Retinal pigment epithelial cell (primary cell): ENCODE measurements around the gene SEC22A.
"Not testable (repeated sequence)": the region's sequence is repeated elsewhere in the genome, so short reads cannot be mapped to it uniquely, and the experiment has no call there.

Experiments used
- DNase-seq: peaks from one replicate; pipeline ENCODE4 v3.0.0-alpha.2; 2010; ENCODE audit warnings: low read depth
- H3K4me3 ChIP-seq: 2 replicates; pipeline ENCODE4 v1.5.1; 2011; ENCODE audit warnings: mild to moderate bottlenecking, low read length, control low read depth, moderate library complexity
- CTCF ChIP-seq: conservative IDR thresholded peaks from 2 replicates; pipeline ENCODE4 v1.5.1; 2011; ENCODE audit warnings: low read depth, low read length, control low read depth, inconsistent platforms

Gene SEC22A

GRCh38 chr3:123201223-123201556 is 553 bp upstream of the SEC22A start:
- TF ChIP-seq CTCF, result no peak
- DNase-seq, result no peak
- H3K4me3 ChIP-seq, result peak overlapping the region; percentile 98

GRCh38 chr3:123202451-123202850 is 708 bp downstream of the SEC22A start:
- H3K4me3 ChIP-seq, result peak overlapping the region; percentile 98
- DNase-seq, result no peak
- peak; percentile 20 for TF ChIP-seq CTCF

GRCh38 chr3:123218990-123219389 is 17.2 kb downstream of the SEC22A start:
- no peak overlapping the region for H3K4me3 ChIP-seq
- DNase-seq, result no peak
- no peak for TF ChIP-seq CTCF

- not testable (repeated sequence) for H3K4me3 ChIP-seq, DNase-seq
Observed at GRCh38 chr3:123221369-123221768, 19.6 kb downstream of the SEC22A start.

- TF ChIP-seq CTCF, result no peak
- no peak overlapping the region for H3K4me3 ChIP-seq
- DNase-seq, result no peak
Observed at GRCh38 chr3:123225016-123225415, 23.3 kb downstream of the SEC22A start.

GRCh38 chr3:123226549-123226948 is 24.8 kb downstream of the SEC22A start:
- TF ChIP-seq CTCF, result no peak
- DNase-seq, result no peak
- no peak overlapping the region for H3K4me3 ChIP-seq

GRCh38 chr3:123229145-123229544 is 27.4 kb downstream of the SEC22A start:
- no peak for DNase-seq
- H3K4me3 ChIP-seq, result no peak overlapping the region
- TF ChIP-seq CTCF, result no peak

GRCh38 chr3:123236902-123237301 is 35.2 kb downstream of the SEC22A start:
- H3K4me3 ChIP-seq, result no peak overlapping the region
- no peak for DNase-seq
- no peak for TF ChIP-seq CTCF

- not testable (repeated sequence) for H3K4me3 ChIP-seq
Observed at GRCh38 chr3:123239186-123239585, 37.4 kb downstream of the SEC22A start.

More at GRCh38 chr3:123239186-123239585, 37.4 kb downstream of the SEC22A start:
- not testable (repeated sequence) for DNase-seq
